ENCODE results near the gene KLHL25.

KLHL25 gene

DNA sequence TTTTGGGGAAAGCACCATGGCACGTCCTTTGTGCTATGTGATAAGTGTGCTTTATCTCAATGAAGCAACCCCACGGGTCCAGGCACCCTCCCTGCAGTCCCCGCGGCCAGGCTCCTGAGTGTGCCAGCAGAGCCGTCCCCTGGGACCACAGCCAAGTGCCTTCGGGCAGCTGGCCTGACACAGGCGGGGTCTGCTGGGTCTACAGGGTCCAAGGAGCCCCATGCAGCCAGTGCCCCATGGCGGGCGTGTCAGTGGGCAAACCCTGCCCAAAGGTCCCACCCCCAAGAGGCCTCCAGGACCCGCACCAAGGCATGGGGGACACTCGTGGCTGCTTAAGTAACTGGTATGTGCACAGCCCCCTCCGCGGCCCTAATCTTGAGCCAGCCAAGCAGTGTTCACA, 35.3 kb downstream of the KLHL25 start:
- no peak for DNase-seq (ENCODE audit: low read depth)

DNA sequence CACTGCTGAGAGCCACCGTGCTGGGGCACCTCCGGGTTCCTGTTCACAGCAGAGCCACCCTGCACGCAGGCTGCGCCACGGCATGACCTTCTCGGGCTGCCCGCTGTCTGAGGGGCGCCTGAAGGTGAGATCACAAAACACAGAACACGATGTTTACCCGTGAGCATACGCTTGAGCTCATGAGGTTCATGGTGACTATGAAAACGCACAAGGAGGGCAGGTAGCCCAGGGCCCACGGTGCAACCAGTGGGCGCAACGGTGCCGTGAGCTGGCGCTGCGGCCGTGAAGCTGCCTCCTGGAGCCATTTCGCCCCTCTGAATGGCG, 36.1 kb downstream of the KLHL25 start:
- no peak for DNase-seq (ENCODE audit: low read depth)

DNA sequence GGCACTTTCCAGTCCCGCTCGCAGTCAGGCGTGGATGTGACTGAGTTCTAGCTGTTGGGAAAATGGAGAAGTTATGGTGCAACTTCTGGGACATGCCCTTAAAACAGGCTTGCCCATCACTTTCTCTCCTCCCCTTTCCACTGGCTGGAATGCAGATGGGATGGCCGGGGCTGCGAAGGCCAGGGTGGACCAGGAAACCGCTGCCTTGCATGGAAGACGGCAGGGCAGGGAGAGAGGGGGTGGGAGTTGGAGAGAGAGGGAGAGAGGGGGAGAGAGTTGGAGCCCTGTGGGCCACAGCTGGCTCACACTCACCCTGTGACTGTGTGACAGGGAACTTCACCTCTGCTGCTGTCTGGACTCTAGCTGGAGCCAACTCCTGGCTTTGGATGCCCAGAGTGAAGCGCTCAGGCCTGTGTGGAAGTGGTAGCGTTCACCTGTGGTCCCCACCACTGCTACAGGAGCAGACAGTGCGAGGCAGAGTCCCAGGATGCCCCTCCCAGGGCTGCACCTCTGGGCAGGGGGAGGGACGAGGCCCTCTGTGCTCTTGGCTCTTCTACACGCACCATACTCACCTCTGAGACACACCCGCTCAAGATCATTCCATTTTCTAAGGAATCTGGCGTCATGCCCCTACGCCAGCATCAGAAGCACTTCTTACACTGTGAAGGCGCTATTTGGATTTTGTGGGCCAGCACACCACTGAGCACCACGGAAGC, 36.6 kb downstream of the KLHL25 start:
- DNase-seq (ENCODE audit: low read depth): no peak

DNA sequence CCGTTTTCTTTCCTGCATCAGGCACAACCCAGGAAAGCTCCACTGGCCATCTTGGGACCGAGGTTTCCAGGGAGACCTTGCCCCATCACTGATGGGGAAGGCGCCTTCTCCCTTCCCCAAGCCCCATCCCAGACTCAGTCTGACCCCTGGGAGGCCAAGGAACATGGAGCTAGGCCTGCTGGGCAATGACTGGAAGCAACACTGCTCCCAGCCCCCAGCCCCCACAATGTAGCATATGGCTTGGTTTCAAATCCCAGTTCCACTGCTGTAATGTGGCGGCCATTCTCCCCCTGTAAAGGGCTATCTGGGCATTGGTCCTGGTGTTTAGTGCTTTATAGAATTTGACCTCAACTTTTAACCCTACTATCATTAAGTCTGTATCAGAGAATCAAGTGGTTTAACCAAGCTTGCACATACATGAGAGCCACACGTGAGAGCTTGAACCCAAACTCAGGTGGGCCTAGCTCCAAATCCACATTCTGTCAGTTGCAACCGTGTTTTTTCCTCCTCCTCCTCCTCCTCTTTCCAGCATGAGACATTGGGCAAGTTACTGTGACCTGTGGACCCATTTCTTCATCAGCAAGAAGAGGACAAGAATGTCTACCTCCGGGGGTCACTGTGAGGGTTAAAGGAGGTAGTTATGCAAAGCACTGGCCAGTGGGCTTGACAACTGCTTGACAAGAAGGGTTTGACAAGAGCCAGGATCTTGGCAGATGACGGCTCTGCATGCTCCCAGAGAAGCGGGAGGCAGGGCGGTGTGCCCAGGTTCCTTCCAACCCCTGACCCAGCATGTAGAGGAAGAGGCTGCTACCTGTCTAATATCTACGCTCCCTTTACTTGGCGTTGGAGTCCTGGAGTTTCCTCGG, 37.4 kb downstream of the KLHL25 start:
- DNase-seq (ENCODE audit: low read depth): no peak

GRCh38 chr15:85756411-85757072, 38.2 kb downstream of the KLHL25 start:
- no peak for DNase-seq (ENCODE audit: low read depth)

- DNase-seq (ENCODE audit: low read depth): no peak
Measured at GRCh38 chr15:85755942-85756341, 38.8 kb downstream of the KLHL25 start.

- no peak for DNase-seq (ENCODE audit: low read depth)
Measured at GRCh38 chr15:85755471-85755870, 39.3 kb downstream of the KLHL25 start.

GRCh38 chr15:85754989-85755388, 39.7 kb downstream of the KLHL25 start:
- no peak for DNase-seq (ENCODE audit: low read depth)

GRCh38 chr15:85753791-85754452, 40.8 kb downstream of the KLHL25 start:
- no peak for DNase-seq (ENCODE audit: low read depth)

DNA sequence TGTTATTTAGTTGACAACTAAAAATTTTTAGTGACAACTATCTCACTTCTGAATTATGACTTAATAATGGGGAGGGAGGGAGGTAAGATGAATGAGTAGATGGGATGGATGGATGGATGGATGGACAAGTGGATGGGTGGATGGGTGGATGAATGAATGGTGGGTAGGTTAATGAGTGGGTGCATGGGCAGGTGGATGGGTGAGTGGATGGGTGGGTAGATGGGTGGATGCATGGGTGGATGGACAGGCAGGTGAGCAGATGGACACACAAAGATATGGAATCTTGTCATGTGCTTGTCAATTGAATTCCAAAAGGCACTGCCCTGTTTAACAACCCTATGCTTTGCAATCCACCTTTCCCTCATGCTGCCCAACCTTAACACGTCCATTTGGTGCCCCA, 41.5 kb downstream of the KLHL25 start:
- DNase-seq (ENCODE audit: low read depth): no peak

DNA sequence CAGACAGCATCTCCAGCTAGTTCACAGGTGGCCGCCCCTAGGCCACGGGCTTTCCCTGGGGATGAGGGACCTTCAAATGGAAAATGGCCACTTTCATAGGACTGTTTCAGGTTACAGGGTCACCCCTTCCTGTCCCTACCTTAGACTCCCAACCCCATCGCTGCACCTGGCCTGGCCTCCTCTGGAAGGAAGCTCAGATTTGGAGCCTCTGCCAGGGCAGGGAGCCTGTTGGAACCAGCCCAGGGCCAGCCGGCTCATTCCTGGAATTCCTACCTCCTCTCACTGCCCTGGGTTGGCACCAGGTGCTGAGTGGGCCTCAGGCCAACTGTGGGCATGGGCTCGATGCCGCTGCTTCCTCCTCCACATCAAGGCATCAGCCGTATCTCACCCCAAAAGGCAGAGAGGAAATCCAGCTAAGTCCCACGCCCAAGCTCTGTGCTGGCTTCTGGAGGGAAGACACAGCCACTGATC, 42.2 kb downstream of the KLHL25 start:
- DNase-seq (ENCODE audit: low read depth): no peak

DNA sequence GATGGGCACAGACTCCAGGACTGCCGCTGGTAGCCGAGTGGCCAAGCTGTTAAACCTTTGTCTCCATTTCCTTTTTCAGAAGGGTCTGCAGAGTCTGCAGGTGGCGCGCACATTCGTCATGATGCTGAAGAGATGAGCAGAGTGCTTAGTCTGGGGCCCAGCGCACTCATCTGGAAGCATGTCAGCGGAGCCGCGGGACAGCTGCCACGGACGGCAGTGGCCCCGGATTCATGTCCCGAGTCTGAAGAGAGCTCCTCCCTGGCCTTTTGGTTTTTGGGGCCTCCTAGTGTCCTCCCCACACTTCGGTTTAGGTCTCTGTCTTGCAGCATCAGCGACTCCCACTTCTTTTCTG, 42.6 kb downstream of the KLHL25 start:
- DNase-seq (ENCODE audit: low read depth): no peak

DNA sequence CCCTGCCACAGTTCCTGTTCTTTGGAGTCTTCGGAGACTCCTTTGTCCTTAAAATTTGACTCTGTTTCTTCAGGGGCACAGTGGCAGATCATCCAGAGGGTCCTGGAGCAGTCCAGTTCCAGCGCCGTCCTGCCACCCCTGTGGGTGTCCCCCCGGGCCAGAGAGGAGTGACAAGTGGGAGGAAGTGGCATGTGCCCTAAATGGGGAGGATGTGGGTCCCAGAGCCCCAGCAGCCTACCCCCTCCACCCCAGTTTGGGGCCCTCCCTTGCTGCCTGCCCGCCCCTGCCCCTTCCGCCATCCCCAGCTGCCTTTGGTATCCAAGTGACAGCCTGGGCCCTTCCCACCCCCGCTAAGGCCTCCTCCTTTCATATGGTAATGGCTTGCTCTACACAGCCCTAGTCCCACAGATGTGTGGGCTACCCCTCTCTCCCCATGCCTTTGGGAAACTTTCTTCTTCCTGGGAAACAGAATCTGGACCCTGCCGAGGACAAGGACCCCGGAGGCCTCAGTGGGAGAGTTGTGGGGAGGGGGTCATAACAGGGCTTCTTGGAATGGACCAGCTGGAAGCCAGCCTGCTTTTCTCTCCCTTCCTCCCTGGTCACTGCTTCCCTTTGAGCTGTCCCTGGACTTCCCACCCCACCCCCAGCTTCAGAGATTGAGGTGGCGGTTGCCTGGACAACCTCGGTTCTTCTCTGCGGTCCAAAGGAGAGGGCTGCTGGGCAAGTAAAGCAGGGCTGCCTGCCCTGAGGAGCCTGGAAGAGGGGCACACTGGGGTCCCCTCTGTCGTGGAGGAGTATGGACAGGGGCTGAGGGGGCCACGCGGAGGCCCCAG, 43.2 kb downstream of the KLHL25 start:
- DNase-seq (ENCODE audit: low read depth): no peak

DNA sequence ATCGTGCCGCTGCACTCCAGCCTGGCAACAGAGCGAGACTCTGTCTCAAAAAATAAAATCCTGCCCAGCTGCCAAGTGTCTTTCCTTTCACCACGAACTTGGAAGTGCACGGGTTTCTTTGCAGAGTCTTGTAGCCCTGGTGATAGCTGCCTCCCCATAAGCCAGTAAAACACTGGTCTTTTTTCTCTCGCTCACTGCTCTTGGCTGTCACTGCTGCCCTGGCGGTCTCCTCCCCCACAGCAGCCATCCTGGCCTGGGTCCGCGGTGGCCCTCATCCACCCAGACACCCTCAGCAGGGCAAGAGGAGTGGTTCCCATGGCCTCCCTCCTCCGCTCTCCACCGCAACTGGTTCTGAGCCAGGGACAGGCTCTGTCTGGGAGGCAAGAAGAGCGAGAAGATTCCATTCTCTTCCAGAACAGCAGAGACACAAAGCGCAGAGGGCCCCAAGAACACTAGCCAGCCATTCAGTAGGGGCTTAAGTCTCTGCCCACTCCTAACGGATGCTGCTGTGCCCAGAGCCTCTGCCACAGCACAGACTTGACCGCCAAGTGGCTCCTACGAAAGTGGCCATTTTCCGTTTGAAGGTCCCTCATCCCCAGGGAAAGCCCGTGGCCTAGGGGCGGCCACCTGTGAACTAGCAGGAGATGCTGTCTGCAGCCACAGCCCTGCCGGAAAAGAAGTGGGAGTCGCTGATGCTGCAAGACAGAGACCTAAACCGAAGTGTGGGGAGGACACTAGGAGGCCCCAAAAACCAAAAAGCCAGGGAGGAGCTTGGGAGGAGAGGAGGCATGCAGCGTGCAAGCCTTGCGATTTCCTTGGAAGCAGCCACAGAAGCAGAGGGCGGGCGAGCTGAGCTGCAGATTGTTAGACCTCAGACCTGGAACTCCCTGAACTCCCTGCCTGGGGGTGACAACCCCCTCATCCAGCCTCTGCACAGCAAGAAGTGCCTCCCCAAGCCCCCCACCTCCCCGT, 44.1 kb downstream of the KLHL25 start:
- DNase-seq (ENCODE audit: low read depth): no peak

- no peak for DNase-seq (ENCODE audit: low read depth)
Measured at GRCh38 chr15:85749261-85750151, 45.2 kb downstream of the KLHL25 start.

GRCh38 chr15:85748729-85749128, 46.0 kb downstream of the KLHL25 start:
- no peak for DNase-seq (ENCODE audit: low read depth)

DNA sequence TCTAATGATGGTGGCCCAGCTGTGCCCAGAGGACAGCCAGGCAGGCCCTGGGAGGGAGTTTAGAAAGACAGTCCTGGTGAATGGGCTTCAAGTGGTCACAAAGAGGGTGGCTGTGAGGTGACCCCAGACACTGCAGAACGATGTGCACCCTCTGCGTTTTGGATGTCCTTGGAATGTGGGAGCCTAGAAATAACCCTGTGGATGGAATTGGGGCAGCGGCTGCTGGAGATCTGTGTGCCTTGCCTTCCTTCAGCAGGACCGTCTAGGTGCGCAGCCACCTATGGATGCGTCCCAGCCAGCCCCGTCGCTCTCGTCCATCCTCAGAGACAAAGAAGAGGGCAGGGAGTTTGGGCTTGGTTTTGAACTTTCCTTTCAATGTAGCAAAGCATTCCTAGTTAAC, 46.5 kb downstream of the KLHL25 start:
- no peak for DNase-seq (ENCODE audit: low read depth)

DNA sequence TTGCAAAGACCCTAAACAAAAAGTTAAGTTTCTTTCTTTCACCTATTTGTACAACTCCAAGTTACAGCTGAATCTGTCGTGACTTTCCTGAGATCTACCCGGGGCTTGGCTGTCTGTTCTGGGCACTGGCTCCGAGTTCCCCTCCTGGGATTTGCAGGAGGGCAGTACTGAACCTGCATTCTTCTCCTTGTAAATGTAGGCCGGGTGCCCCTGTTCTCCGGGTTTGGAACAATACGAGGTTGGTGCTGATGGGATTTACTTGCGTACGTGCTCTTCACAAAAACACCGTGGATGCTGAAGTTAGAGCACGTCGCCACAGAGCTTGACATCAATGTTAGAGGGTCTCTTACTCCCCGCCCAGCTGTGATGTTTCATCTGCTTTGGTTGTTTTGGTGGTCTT, 48.1 kb downstream of the KLHL25 start:
- no peak for DNase-seq (ENCODE audit: low read depth)

GRCh38 chr15:85745525-85746150, 49.1 kb downstream of the KLHL25 start:
- DNase-seq (ENCODE audit: low read depth): no peak

All from stimulated activated CD4-positive, alpha-beta T cell treated with anti-CD3 and anti-CD28 coated beads, Interleukin-2, amount 100 ng/mL, for 4 hours (primary cell).